ENCODE measurements around the gene CFHR2.
"Not testable (repeated sequence)": the region's sequence is repeated elsewhere in the genome, so short reads cannot be mapped to it uniquely, and the experiment has no call there.

Gene CFHR2

DNA sequence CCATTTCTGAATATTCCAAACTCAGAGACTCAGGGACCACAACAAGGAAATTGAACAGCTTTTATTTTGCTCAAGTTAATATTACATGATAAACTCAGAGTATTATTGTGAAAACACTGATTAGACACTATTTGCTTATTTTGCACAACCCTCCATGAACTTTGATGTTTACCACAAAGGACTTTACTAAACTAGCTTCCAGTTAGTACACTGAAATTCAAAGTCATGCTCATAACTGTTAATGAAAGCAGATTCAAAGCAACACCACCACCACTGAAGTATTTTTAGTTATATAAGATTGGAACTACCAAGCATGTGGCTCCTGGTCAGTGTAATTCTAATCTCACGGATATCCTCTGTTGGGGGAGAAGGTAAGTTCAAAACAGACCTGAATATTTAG, at the start of gene CFHR2:
CFHR2 (plus strand) TSS at position 171 of the 400 bp plus-strand sequence; CDS start at position 314, 143 bp downstream.
- not testable (repeated sequence) for TF ChIP-seq GATA3, GATA2 (IDR thresholded peaks at IDR 0.05; ENCODE audit: low read depth, low read length)

DNA sequence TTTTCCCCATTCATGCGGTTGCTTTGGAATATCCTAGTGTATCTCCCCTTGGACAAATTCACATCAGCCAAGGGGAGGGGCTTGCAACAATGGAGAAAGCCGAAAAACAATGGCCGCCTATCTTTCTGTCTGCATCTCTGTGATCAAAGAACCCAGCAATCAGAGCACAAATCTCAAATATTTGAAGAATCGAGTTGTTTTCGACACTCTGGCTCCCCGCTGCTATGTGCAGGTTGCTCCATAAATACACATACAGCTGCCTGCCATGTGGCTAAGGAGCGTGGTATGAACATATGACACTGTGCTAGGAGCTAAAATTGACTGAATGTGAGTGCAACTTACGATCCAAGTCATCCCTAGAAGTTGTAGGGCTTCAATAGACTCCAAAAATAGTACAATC, 47.2 kb upstream of the CFHR2 start:
- TF ChIP-seq GATA3 (IDR thresholded peaks at IDR 0.05; ENCODE audit: low read depth, low read length) (no peak), GATA2 (IDR thresholded peaks at IDR 0.05; ENCODE audit: low read depth, low read length) (no peak)

DNA sequence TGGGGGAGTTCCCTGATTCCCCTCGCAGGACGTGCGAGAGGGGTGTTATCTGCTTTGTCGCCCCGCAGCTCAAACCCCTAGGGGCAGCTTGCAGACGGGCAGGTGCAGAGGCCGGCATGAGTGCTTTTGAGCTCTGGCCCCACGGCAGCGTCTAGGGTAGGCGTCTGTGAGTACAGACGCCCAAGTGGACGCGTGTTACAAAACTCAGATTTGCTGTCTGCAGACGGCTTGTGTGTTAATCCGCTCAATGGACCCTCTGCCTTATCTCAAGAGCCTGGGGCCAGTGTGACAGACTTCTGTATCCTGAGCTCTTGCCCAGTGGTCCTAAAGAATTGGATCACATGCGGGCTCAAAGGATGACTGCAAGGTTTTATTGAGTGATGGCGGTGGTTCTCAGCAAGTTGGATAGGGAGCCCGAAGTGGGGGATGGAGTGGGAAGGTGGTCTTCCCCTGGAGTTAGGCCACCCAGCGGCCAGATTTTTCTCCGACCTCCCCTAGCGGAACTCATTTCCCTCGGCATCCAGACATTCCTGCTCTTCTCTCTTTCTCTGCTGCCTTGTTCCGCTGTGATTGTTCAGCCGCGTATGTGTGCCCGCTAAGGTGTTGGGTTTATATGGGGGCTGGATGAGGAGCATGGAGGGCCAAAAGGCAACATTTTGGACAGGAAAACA, 46.2 kb upstream of the CFHR2 start:
- no peak for TF ChIP-seq GATA3 (IDR thresholded peaks at IDR 0.05; ENCODE audit: low read depth, low read length)
- no peak for TF ChIP-seq GATA2 (IDR thresholded peaks at IDR 0.05; ENCODE audit: low read depth, low read length)

DNA sequence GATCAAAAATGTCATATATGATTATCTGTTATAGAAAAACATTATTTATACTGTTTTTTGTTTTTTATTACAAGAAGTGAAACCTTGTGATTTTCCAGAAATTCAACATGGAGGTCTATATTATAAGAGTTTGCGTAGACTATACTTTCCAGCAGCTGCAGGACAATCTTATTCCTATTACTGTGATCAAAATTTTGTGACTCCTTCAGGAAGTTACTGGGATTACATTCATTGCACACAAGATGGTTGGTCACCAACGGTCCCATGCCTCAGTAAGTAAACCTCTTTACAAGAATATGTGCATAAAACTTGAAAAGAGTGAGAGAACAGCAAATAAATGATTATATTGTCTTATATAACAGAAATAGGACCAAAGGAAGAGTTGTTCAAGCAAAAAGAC, 41.2 kb upstream of the CFHR2 start:
- TF ChIP-seq GATA3 (IDR thresholded peaks at IDR 0.05; ENCODE audit: low read depth, low read length): no peak
- TF ChIP-seq GATA2 (IDR thresholded peaks at IDR 0.05; ENCODE audit: low read depth, low read length): no peak

DNA sequence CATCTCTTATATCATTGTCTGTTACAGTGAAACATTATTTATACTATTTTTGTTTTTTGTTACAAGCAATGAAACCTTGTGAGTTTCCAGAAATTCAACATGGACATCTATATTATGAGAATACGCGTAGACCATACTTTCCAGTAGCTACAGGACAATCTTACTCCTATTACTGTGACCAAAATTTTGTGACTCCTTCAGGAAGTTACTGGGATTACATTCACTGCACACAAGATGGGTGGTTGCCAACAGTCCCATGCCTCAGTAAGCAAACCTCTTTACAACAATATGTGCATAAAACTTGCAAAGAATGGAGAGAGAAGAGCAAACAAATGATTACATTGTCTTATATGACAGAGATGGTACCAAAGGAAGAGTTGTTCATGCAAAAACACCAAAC, 33.3 kb upstream of the CFHR2 start:
- no peak for TF ChIP-seq GATA2 (IDR thresholded peaks at IDR 0.05; ENCODE audit: low read depth, low read length)
- TF ChIP-seq GATA3 (IDR thresholded peaks at IDR 0.05; ENCODE audit: low read depth, low read length): no peak

DNA sequence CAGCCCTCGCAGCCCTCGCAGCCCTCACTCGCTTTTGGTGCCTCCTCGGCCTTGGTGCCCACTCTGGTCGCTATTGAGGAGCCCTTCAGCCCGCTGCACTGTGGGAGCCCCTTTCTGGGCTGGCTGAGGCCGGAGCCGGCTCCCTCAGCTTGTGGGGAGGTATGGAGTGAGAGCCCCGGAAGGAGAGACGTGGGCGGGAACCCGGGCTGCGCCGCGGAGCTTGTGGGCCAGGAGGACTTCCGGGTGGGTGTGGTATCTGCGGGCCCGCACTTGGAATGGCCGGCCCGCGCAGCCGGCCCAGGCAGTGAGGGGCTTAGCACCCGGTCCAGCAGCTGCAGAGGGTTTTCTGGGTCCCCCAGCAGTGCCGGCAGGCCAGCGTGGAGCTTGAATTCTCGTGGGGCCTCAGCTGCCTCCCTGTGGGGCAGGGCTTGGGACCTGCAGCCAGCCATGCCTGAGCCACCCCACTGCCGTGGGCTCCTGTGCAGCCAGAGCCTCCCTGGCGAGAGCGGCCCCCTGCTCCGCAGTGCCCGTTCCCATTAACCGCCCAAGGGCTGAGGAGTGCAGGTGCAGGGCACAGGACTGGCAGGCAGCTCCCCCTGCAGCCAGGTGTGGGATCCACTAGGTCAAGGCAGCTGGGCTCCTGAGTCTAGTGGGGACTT, 9.9 kb upstream of the CFHR2 start:
- TF ChIP-seq GATA2 (IDR thresholded peaks at IDR 0.05; ENCODE audit: low read depth, low read length) (no peak), GATA3 (IDR thresholded peaks at IDR 0.05; ENCODE audit: low read depth, low read length) (no peak)

DNA sequence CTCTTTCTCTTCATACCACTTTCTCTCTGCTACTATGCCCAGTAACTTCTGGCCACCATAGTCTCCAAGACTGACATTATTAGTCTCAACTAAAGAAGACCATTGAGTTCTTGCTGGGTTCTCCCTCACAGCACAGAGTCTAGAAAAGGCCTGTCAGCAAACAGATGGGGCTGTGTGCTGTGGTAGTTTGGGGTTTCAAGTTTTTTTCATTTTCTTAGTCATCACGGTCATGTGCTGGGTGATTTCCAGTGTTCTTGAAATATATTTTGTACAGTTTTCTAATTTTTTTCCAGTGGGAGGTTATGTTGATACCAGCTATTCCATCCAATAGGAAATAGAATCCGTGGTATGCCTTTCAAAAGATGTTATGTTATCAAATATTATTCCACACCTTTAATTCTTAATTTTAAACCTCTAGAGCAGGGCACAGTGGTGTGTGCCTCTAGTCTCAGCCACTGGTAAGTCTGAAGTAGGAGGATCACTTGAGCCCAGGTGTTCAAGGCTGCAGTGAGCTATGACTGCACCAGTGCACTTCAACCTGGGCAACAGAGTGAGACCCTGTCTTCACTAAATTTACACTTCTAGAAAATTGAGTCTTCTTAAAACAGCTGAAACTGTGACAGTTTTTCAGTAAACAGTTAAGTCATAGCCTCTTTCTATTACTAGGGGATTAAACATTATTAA, 8.3 kb downstream of the CFHR2 start:
- TF ChIP-seq GATA2 (IDR thresholded peaks at IDR 0.05; ENCODE audit: low read depth, low read length) (no peak), GATA3 (IDR thresholded peaks at IDR 0.05; ENCODE audit: low read depth, low read length) (no peak)

DNA sequence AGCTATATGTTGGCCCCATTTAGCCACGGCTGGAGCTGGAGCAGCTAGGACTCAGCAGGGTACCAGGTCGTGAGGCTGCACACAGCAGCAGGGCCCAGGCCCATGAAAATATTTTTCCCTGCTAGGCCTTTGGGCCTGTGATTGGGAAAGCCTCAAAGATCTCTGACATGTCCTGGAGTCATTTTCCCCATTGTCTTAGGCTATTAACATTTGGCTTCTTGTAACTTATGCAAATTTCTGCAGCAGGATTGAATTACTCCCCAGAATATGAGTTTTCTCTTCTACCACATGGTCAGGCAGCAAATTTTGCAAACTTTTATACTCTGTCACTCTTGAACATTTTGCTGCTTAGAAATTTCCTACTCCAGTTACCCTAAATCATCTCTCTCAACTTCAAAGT, 11.2 kb downstream of the CFHR2 start:
- no peak for TF ChIP-seq GATA2 (IDR thresholded peaks at IDR 0.05; ENCODE audit: low read depth, low read length)
- TF ChIP-seq GATA3 (IDR thresholded peaks at IDR 0.05; ENCODE audit: low read depth, low read length): no peak

DNA sequence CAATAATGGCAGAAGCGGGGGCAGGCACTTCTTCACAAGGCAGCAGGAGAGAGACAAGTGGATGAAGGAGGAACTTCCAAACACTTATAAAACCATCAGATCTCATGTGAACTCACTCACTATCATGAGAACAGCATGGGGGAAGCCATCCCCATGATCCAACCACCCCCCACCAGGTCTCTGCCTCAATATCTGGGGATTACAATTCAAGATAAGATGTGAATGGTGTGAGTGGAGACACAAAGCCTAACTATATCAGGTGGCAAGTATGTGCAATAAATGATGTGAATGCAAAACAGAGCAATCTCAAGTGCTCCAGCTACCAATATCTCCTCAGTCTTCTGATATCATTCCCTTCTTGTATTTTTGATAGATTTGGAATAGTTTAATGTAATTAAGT, 12.4 kb downstream of the CFHR2 start:
- no peak for TF ChIP-seq GATA2 (IDR thresholded peaks at IDR 0.05; ENCODE audit: low read depth, low read length)

DNA sequence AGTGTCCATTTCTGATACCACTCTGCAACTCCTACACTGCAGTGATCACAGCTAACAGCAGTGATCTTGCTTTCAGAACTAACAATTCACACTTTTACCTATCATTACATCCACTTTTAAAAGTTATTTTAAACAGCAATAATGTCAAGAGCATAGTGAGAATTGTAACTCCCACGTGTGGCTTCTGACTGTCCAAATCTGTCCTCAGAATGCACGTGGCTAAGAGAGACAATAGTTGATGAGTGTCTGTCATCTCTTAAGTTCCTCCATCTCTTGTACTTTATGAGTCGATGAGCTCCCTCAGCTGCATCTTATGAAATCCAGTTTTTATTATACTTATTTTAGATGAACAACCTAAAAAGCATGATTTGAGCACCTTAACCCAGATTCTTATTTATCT, 17.3 kb downstream of the CFHR2 start:
- TF ChIP-seq GATA3 (IDR thresholded peaks at IDR 0.05; ENCODE audit: low read depth, low read length): no peak

DNA sequence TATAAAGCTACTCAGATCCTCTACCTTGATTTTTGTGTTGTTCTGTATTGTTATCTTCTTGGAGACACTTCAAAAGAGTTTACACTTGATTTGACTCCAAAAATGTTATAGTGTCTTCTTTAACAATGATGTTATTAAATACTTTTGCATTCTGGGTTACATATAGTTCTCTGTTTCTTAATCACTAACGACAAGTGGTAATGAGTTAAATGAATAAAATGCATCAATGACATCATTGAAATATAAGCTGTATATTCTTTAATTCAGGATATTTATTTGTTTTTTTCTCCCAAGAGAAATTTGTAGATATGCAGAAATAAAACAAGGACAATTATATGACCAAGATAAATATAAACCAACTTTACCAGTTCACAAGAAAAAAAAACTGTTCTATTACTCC, 26.6 kb downstream of the CFHR2 start:
- TF ChIP-seq GATA3 (IDR thresholded peaks at IDR 0.05; ENCODE audit: low read depth, low read length): no peak
- no peak for TF ChIP-seq GATA2 (IDR thresholded peaks at IDR 0.05; ENCODE audit: low read depth, low read length)

DNA sequence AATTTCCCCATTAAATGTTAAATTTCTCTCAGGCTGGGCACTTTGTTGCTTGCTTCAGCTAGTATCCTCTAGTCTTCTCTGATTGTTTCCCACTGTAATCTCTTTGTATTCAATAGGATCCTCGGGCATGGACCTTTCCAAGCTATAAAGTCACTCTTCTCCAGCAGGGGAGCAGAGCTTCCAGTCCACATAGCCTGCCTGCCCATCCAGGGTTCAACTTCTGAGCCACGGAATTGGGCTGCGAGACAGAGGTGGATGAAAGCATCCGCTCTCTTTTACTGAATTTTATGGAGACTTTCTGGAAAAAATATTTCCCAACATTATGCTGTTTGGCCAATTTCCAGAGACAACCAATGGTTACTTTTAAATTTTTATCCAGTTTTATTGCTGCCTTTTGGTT, 32.7 kb downstream of the CFHR2 start:
- TF ChIP-seq GATA3 (IDR thresholded peaks at IDR 0.05; ENCODE audit: low read depth, low read length) (no peak), GATA2 (IDR thresholded peaks at IDR 0.05; ENCODE audit: low read depth, low read length) (no peak)

DNA sequence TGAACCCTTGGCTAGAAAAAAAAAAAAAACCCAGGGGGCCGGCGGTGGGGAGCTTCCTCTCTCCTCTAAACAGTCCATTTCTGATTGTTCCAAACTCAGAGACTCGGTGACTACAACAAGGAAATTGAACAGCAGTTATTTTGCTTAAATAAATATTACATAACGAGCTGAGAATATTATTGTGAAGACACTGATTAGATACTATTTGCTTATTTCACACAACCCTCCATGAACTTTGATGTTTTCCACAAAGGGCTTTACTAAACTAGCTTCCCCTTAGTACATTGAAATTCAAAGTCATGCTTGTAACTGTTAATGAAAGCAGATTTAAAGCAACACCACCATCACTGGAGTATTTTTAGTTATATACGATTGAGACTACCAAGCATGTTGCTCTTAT, 33.7 kb downstream of the CFHR2 start, which contains the start of gene CFHR5:
CFHR5 (plus strand) TSS at position 279 of the 400 bp plus-strand sequence; CDS start at position 388, 109 bp downstream.
- TF ChIP-seq GATA2 (IDR thresholded peaks at IDR 0.05; ENCODE audit: low read depth, low read length) (no peak), GATA3 (IDR thresholded peaks at IDR 0.05; ENCODE audit: low read depth, low read length) (no peak)

DNA sequence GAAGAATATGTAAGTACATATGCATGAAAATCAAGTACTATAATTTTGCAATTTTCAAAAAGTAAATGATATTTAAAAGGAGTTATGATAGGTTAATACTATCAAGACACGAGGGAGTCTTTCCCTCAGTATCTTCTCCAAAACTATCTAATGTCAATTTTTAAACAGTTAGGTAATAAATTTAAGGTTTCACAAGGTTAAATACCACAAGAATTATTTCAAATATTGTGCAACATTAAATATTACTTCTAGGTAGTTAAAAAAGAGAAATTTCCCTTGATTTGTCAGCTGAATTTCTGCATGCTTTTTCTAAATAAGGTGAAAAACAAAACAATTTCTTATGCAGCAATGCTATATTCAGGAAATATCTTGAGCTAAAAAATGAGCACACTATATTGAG, 37.3 kb downstream of the CFHR2 start:
- no peak for TF ChIP-seq GATA3 (IDR thresholded peaks at IDR 0.05; ENCODE audit: low read depth, low read length)
- no peak for TF ChIP-seq GATA2 (IDR thresholded peaks at IDR 0.05; ENCODE audit: low read depth, low read length)

DNA sequence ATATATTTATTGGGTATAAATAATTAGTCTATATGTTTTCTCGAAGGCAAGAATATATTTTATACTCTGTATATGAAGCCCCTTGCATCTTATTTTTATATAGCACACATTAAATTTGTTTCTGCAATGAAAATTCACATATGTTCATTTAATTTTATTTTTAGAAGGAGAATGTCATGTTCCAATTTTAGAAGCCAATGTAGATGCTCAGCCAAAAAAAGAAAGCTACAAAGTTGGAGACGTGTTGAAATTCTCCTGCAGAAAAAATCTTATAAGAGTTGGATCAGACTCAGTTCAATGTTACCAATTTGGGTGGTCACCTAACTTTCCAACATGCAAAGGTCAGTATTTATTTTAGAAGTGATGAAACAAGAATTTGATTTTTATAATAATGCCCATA, 50.4 kb downstream of the CFHR2 start:
- TF ChIP-seq GATA2 (IDR thresholded peaks at IDR 0.05; ENCODE audit: low read depth, low read length) (no peak), GATA3 (IDR thresholded peaks at IDR 0.05; ENCODE audit: low read depth, low read length) (no peak)
